GM12891 (cell line): ENCODE data around the gene CADM1.

Experiments
- PAX5 ChIP-seq: IDR thresholded peaks from 2 replicates; pipeline ENCODE4 v1.6.1; 2011; ENCODE audit warnings: low read length, moderate library complexity, mild to moderate bottlenecking; ENCODE audit not compliant: insufficient read depth, severe bottlenecking
- POLR2A ChIP-seq: IDR thresholded peaks from 2 replicates; pipeline ENCODE4 v1.6.1; 2011; ENCODE audit warnings: low read depth, low read length, control low read depth
- POLR2AphosphoS5 ChIP-seq: IDR thresholded peaks from 2 replicates; pipeline ENCODE4 v1.6.1; 2011; ENCODE audit warnings: low read depth, low read length, control low read depth
- POU2F2 ChIP-seq: IDR thresholded peaks from 2 replicates; pipeline ENCODE4 v1.6.1; 2011; ENCODE audit warnings: low read depth, mild to moderate bottlenecking, control low read depth, low read length, moderate library complexity
- SPI1 ChIP-seq: IDR thresholded peaks from 2 replicates; pipeline ENCODE4 v1.6.1; 2011; ENCODE audit warnings: low read depth, low read length, control low read depth
- TAF1 ChIP-seq: IDR thresholded peaks from 2 replicates; pipeline ENCODE4 v1.6.1; 2011; ENCODE audit warnings: low read depth, low read length, control low read depth

DNA sequence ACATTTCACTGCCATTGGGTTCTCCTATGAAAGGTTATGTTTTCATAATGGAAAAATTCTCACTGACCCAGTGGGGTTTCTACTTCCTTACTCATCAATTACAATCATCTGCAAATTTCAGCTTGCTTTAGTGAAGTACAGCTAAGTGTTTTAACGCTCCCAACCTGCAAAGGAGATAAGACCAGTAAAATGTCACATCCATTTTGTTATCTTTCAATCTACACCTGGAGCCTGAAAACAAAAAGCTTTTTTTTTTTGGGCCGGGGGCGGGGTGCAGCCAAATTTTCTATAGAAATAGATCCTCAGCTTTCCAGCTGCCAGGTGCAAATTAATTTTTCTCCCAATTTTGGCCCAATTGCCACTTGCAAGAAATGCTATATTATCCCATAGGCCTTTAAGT lies 40.6 kb downstream of the CADM1 start:
- TF ChIP-seq TAF1 (no peak), POLR2A (no peak), POLR2AphosphoS5 (no peak), SPI1 (no peak), PAX5 (no peak), POU2F2 (no peak)
